HG03354 (cell line): ENCODE results near the gene NYNRIN.
"Not testable (repeated sequence)": the region's sequence is repeated elsewhere in the genome, so short reads cannot be mapped to it uniquely, and the experiment has no call there.

Experiments
- ATAC-seq: cut with Tn5 transposase; IDR thresholded peaks from one replicate; pipeline ENCODE4 v1.9.1; 2021; ENCODE audit warnings: mild to moderate bottlenecking; ENCODE audit not compliant: unreplicated experiment, poor library complexity, severe bottlenecking

Gene NYNRIN

GRCh38 chr14:24369463-24369862, 29.3 kb upstream of the NYNRIN start:
- ATAC-seq: no peak

GRCh38 chr14:24369907-24370687, 28.7 kb upstream of the NYNRIN start:
- no peak for ATAC-seq

- no peak for ATAC-seq
Observed at GRCh38 chr14:24370748-24371147, 28.1 kb upstream of the NYNRIN start.

GRCh38 chr14:24371605-24372004, 27.2 kb upstream of the NYNRIN start:
- not testable (repeated sequence) for ATAC-seq

- no peak for ATAC-seq
Observed at GRCh38 chr14:24372701-24373416, 25.9 kb upstream of the NYNRIN start.

GRCh38 chr14:24376448-24377070, 22.2 kb upstream of the NYNRIN start:
- ATAC-seq: no peak

- no peak for ATAC-seq
Observed at GRCh38 chr14:24377126-24377525, 21.7 kb upstream of the NYNRIN start.

GRCh38 chr14:24377657-24378056, 21.1 kb upstream of the NYNRIN start:
- no peak for ATAC-seq

- ATAC-seq: no peak
Observed at GRCh38 chr14:24378327-24378726, 20.5 kb upstream of the NYNRIN start.

- ATAC-seq: no peak
Observed at GRCh38 chr14:24378981-24379906, 19.6 kb upstream of the NYNRIN start.

- no peak for ATAC-seq
Observed at GRCh38 chr14:24379907-24380730, 18.7 kb upstream of the NYNRIN start.

GRCh38 chr14:24381363-24382063, 17.3 kb upstream of the NYNRIN start:
- ATAC-seq: no peak

- ATAC-seq: no peak
Observed at GRCh38 chr14:24382064-24382371, 16.8 kb upstream of the NYNRIN start.

GRCh38 chr14:24384169-24384568, 14.6 kb upstream of the NYNRIN start:
- no peak for ATAC-seq

- no peak for ATAC-seq
Observed at GRCh38 chr14:24385524-24385923, 13.3 kb upstream of the NYNRIN start.

GRCh38 chr14:24387009-24387345, 11.8 kb upstream of the NYNRIN start:
- no peak for ATAC-seq

- not testable (repeated sequence) for ATAC-seq
Observed at GRCh38 chr14:24387579-24387978, 11.2 kb upstream of the NYNRIN start.

GRCh38 chr14:24388474-24389179, 10.2 kb upstream of the NYNRIN start:
- no peak for ATAC-seq
